ENCODE results near the gene SYNGR2. TPM values are rescaled to one million over a fixed set of nuclear protein-coding genes. Genes with fewer than 3 reads are reported as not detected.

Gene SYNGR2
- total and polyA plus RNA-seq, 9 of the 15 experiments (the other 6 are each of a cell fraction or from before 2014, with no cell fraction given) = 1.4 to 173 (median 87.8) TPM

DNA sequence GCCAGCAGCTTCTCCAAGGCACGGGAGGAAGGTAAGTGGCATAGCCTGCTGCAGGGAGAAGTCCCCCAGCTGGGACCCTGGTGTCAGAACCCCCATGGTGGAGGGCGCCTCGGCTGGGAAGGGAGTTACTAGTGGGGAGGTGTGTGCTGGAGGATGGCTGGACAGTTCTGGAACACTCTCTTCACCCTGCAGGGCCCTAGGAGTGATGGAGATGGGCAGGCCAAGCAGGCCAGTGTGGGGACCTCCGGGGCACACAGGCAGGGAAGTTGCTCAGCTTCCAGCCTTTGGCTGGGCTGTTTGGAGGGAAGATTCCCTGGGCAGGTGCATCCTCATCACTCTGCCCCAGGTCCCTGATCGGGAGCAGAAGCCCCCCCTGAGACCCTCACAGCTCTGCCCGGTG, 21.5 kb upstream of the SYNGR2 start:
- no peak for DNase-seq (ENCODE audit: extremely low read depth in 1 of 4, low spot score in 3 of 4)
- Histone ChIP-seq H3K36me3 (ENCODE audit: control insufficient read depth, insufficient read depth, low read length) (no peaks in the 10 kb centered on the region), H3K27ac (ENCODE audit: extremely low read depth, low read depth, low read length) (peak overlapping the region; percentile 85), H3K9ac (ENCODE audit: insufficient read depth in 1 of 2, low read depth in 2 of 2, low read length in 2 of 2) (peak overlapping the region; percentile 72 to 88), H3K4me1 (replicated peaks in 1 of 2; ENCODE audit: control insufficient read depth in 2 of 2, insufficient read depth in 2 of 2, low read length in 2 of 2) (peaks cover 51 to 93% of the 10 kb centered on the region in 2 experiments), H3K79me2 (ENCODE audit: control insufficient read depth, insufficient read depth, low read length) (peaks cover 24% of the 10 kb centered on the region), H3K4me2 (ENCODE audit: insufficient read depth, low read length) (peak overlapping the region; percentile 89), H3K27me3 (ENCODE audit: control insufficient read depth in 2 of 2, insufficient read depth in 2 of 2, low read length in 2 of 2) (no peaks in the 10 kb centered on the region), H4K20me1 (replicated peaks; ENCODE audit: control insufficient read depth, insufficient read depth, low read length) (no peaks in the 10 kb centered on the region), H3K9me3 (replicated peaks; ENCODE audit: control insufficient read depth, insufficient read depth, low read depth, low read length) (no peaks in the 10 kb centered on the region), H2AFZ (ENCODE audit: low read depth, low read length) (0 out of 2 replicates have a peak overlapping the region, but pooled peaks have one; percentile 6), H3K9me1 (ENCODE audit: control insufficient read depth, insufficient read depth, low read length) (peaks cover 2% of the 10 kb centered on the region), H3K4me3 (peak overlapping the region; percentile 38)
- FAIRE-seq = no peak
- ChIA-PET POLR2A (interaction anchor here (0.7 to 0.9 kb wide), 2 partner anchors 11 to 593 kb away, joined by 3 read pairs; no protein-coding TSS in a partner anchor), CTCF (ENCODE audit: low intra/inter-chr PET ratio) (no interaction called here)
- in situ Hi-C loops (cut with MboI) = no loop called here
- intact Hi-C loops (cut with micrococcal nuclease) = loop anchor here (1.0 kb wide), 1 partner anchor 17 kb away; no protein-coding TSS in a partner anchor
- WGBS (ENCODE audit: insufficient coverage, low coverage, missing lambda C conversion rate) = 47% methylated on average over 5 of the region's 6 CpGs
- TF ChIP-seq DMBX1 (CRISPR knock-in tag; IDR thresholded peaks at IDR 0.05; ENCODE audit: borderline replicate concordance) (no peak), TEAD1 (CRISPR knock-in tag; IDR thresholded peaks at IDR 0.05) (0 out of 4 replicates have a peak, but pooled peaks of 1 of the 2 experiments have one; percentile 2), POLR3A (IDR thresholded peaks at IDR 0.05; ENCODE audit: borderline replicate concordance, extremely low read depth, insufficient read depth, insufficient read length) (no peak), FOXP1 (CRISPR knock-in tag; IDR thresholded peaks at IDR 0.05) (0 out of 2 replicates have a peak, but pooled peaks have one; percentile 0), U2AF1 (optimal IDR thresholded peaks at IDR 0.05; ENCODE audit: low read depth, low read length) (no peak)
- TF ChIP-seq, protein P1, sequence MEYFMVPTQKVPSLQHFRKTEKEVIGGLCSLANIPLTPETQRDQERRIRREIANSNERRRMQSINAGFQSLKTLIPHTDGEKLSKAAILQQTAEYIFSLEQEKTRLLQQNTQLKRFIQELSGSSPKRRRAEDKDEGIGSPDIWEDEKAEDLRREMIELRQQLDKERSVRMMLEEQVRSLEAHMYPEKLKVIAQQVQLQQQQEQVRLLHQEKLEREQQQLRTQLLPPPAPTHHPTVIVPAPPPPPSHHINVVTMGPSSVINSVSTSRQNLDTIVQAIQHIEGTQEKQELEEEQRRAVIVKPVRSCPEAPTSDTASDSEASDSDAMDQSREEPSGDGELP (CRISPR knock-in tag; IDR thresholded peaks at IDR 0.05; ENCODE audit: borderline replicate concordance) = peak; percentile 32; the same call in 1 of the 2 replicates
- ATAC-seq = no peak
- no TSS peak for BruUV-seq (replicated peaks)

Measured in K562 (cell line).